ENCODE measurements around the gene LMO4.

Gene LMO4

DNA sequence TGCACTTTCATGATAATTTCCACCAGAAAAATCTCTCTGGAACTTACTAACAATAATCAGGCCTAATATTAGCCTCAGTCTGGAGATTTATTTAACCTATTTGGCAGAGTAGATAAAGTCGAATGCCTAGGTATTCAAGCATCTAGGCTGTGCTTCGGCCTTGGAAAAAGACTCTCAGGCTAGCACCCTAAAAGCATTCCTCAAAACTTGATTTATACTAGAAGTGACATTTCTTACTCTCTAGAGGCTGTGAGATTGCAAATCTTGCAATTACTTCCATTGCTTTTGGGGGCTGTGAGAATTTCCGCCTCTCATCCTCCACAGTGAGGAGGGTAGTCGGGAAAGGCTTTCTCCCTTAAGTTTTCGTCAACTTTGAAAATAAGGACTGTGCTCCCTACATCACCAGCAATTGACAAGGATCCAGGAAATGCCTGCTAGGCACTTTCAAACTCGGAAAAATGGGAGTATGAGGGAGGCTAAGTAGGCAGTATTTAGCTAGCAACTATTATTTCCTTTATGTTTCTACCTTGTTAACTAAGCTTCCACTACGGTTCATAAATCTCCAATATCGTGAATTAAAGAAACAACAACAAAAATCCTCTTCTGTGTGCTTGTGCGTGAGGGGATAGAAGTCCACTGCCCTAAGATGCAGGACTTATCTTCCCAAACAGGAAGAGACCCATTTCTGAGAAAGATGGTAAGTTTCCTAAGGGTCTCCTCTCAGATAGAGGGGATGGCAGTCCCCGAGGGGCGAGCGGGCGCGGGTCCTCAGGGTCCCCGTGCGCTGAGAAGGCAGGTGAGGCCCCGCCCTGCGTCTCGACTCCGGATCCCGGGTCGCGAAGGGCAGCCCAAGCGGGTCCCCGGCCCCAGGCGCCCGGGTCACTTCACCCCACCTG, 1.1 kb upstream of the LMO4 start:
- H3F3A ChIP-seq (ENCODE audit: insufficient read depth) = peaks cover 32% of the 10 kb centered on the region
- no peak overlapping the region for H2AFZ ChIP-seq (ENCODE audit: low read depth, low read length, severe bottlenecking)
- peaks cover 5% of the 10 kb centered on the region; the same call in 1 of the 2 replicates for H4K20me1 ChIP-seq (ENCODE audit: low read depth, low read length)
- peak overlapping the region; percentile 98 for H3K9ac ChIP-seq (ENCODE audit: low read length)
- H3K9me3 ChIP-seq (ENCODE audit: insufficient read depth, low read length) = no peaks in the 10 kb centered on the region
- peak overlapping the region; percentile 89 for H3K27ac ChIP-seq (ENCODE audit: low read depth, low read length)
- H3K9me2 ChIP-seq (replicated peaks; ENCODE audit: insufficient read depth, low read length) = no peaks in the 10 kb centered on the region
- no peak for TF ChIP-seq EZH2phosphoT487 (conservative IDR thresholded peaks at IDR 0.05; ENCODE audit: low read length)
- TF ChIP-seq CTCF (IDR thresholded peaks at IDR 0.05; ENCODE audit: insufficient read depth, low read length, poor library complexity, severe bottlenecking) = no peak
- H3K4me3 ChIP-seq (ENCODE audit: insufficient read depth, low read length, poor library complexity, severe bottlenecking) = peak overlapping the region; percentile 85
- H3K4me2 ChIP-seq (ENCODE audit: low read depth, low read length, poor library complexity, severe bottlenecking) = peak overlapping the region; percentile 78
- no peaks in the 10 kb centered on the region for H3K27me3 ChIP-seq (ENCODE audit: low read length)
- H3K36me3 ChIP-seq (ENCODE audit: low read length) = peaks cover 23% of the 10 kb centered on the region
- peaks cover 51% of the 10 kb centered on the region for H3K79me2 ChIP-seq (ENCODE audit: insufficient read depth, low read length)

- Histone ChIP-seq H3K9ac (ENCODE audit: low read length) (peak overlapping the region; percentile 98), H3K79me2 (ENCODE audit: insufficient read depth, low read length) (peaks cover 66% of the 10 kb centered on the region), H2AFZ (ENCODE audit: low read depth, low read length, severe bottlenecking) (no peak overlapping the region), H3K36me3 (ENCODE audit: low read length) (peaks cover 38% of the 10 kb centered on the region), H3K4me2 (ENCODE audit: low read depth, low read length, poor library complexity, severe bottlenecking) (peak overlapping the region; percentile 88), H3K9me3 (ENCODE audit: insufficient read depth, low read length) (no peaks in the 10 kb centered on the region), H3K27me3 (ENCODE audit: low read length) (no peaks in the 10 kb centered on the region), H4K20me1 (ENCODE audit: low read depth, low read length) (peaks cover 14% of the 10 kb centered on the region; the same call in 1 of the 2 replicates), H3K27ac (ENCODE audit: low read depth, low read length) (peak overlapping the region; percentile 89), H3F3A (ENCODE audit: insufficient read depth) (peaks cover 47% of the 10 kb centered on the region), H3K4me3 (ENCODE audit: insufficient read depth, low read length, poor library complexity, severe bottlenecking) (peak overlapping the region; percentile 97), H3K9me2 (replicated peaks; ENCODE audit: insufficient read depth, low read length) (no peaks in the 10 kb centered on the region)
- TF ChIP-seq EZH2phosphoT487 (conservative IDR thresholded peaks at IDR 0.05; ENCODE audit: low read length) = no peak
- no peak for TF ChIP-seq CTCF (IDR thresholded peaks at IDR 0.05; ENCODE audit: insufficient read depth, low read length, poor library complexity, severe bottlenecking)
Observed at GRCh38 chr1:87329051-87329525, 408 bp downstream of the LMO4 start.

DNA sequence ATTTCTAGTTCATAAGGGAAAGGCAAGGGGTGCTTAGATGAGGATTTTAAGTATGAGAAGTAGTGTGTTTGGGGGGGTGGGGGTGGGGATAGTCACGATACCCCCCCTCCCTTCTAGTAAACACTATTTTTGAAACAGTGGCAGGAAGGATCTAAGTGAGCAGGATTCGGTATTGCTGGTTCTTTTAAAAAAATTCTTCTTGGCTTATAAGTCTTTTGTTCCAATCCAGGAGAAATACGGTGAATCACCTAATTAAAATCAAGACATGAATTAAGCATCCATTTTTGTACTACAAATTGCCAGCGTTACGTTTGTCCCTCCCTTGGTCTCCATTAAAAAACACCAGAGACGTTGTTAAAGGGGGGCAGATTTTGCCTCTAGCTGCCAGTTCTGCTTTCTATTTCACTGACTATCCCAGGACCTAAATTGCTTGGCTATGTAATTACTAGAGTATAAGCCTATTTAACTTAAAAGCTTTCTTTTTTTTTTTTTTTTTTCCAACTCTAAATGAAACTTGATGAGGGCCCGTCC, 911 bp downstream of the LMO4 start:
- Histone ChIP-seq H3K4me3 (ENCODE audit: insufficient read depth, low read length, poor library complexity, severe bottlenecking) (peak overlapping the region; percentile 97), H2AFZ (ENCODE audit: low read depth, low read length, severe bottlenecking) (no peak overlapping the region), H4K20me1 (ENCODE audit: low read depth, low read length) (peaks cover 14% of the 10 kb centered on the region; the same call in 1 of the 2 replicates), H3K9ac (ENCODE audit: low read length) (peak overlapping the region; percentile 98), H3K79me2 (ENCODE audit: insufficient read depth, low read length) (peaks cover 71% of the 10 kb centered on the region), H3K9me3 (ENCODE audit: insufficient read depth, low read length) (no peaks in the 10 kb centered on the region), H3F3A (ENCODE audit: insufficient read depth) (peaks cover 47% of the 10 kb centered on the region), H3K27me3 (ENCODE audit: low read length) (no peaks in the 10 kb centered on the region), H3K4me2 (ENCODE audit: low read depth, low read length, poor library complexity, severe bottlenecking) (peak overlapping the region; percentile 88), H3K36me3 (ENCODE audit: low read length) (peaks cover 39% of the 10 kb centered on the region), H3K27ac (ENCODE audit: low read depth, low read length) (peak overlapping the region; percentile 89), H3K9me2 (replicated peaks; ENCODE audit: insufficient read depth, low read length) (no peaks in the 10 kb centered on the region)
- TF ChIP-seq CTCF (IDR thresholded peaks at IDR 0.05; ENCODE audit: insufficient read depth, low read length, poor library complexity, severe bottlenecking) (no peak), EZH2phosphoT487 (conservative IDR thresholded peaks at IDR 0.05; ENCODE audit: low read length) (no peak)
